SK-N-SH (cell line): ENCODE data around the gene MAN1A2.

Experiments used
- EP300 ChIP-seq, 2 experiments: IDR thresholded peaks; 2 replicates each; pipeline versions ENCODE4 v1.4.0 to v1.6.1; 2012; ENCODE audit warnings: borderline replicate concordance in 1 of 2, low read depth in 1 of 2, low read length in 1 of 2
- NRF1 ChIP-seq: IDR thresholded peaks from 2 replicates; pipeline ENCODE4 v1.6.1; 2012; ENCODE audit warnings: low read depth, mild to moderate bottlenecking, low read length
- POLR2AphosphoS5 ChIP-seq: IDR thresholded peaks from 2 replicates; pipeline ENCODE4 v1.6.1; 2012; ENCODE audit warnings: low read depth, low read length
- TAF1 ChIP-seq: IDR thresholded peaks from 2 replicates; pipeline ENCODE4 v1.6.1; 2012; ENCODE audit warnings: low read depth, mild to moderate bottlenecking, low read length, moderate library complexity, borderline replicate concordance
- TF ChIP-seq, protein P1 (sequence below): fragments of 150-350 bp; IDR thresholded peaks from 2 replicates; pipeline ENCODE4 v1.6.1; 2017; ENCODE audit warnings: antibody characterized with exemption, low read length, low read depth, borderline replicate concordance
- TF ChIP-seq, protein P2 (sequence below): fragments of 200-600 bp; sonication (generic); IDR thresholded peaks from 2 replicates; pipeline ENCODE4 v1.6.1; 2017; ENCODE audit warnings: antibody characterized with exemption, mild to moderate bottlenecking, moderate library complexity
- TF ChIP-seq, protein P3 (sequence below): IDR thresholded peaks from 2 replicates; pipeline ENCODE4 v1.4.0; 2012; ENCODE audit warnings: low read depth
- TF ChIP-seq, protein P4 (sequence below): IDR thresholded peaks from 2 replicates; pipeline ENCODE4 v1.6.1; 2012; ENCODE audit warnings: mild to moderate bottlenecking, low read depth, low read length, moderate library complexity

DNA sequence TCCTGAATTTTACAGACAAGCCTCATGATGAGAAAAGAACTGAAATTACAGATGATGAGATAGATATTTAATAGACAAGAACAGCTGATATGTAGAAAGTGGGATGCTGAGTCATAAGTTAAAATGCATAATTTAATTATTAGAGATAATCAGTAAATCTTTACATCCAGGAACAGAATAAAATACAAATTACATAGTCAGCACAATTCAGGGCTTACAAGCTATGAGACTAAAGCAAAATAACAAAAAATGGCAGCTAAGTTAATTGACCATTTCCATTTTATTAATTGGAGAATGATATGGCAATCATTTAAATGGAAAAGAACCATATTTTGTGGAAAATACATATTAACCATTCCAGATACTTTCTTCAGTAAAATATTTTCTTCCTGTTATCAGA, 40.2 kb upstream of the MAN1A2 start:
- TF ChIP-seq TAF1 (no peak), POLR2AphosphoS5 (no peak), NRF1 (no peak), EP300 (IDR thresholded peaks at IDR 0.05; ENCODE audit: borderline replicate concordance in 1 of 2, low read depth in 1 of 2, low read length in 1 of 2) (no peak)
- TF ChIP-seq, protein P1, sequence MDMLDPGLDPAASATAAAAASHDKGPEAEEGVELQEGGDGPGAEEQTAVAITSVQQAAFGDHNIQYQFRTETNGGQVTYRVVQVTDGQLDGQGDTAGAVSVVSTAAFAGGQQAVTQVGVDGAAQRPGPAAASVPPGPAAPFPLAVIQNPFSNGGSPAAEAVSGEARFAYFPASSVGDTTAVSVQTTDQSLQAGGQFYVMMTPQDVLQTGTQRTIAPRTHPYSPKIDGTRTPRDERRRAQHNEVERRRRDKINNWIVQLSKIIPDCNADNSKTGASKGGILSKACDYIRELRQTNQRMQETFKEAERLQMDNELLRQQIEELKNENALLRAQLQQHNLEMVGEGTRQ: no peak
- TF ChIP-seq, protein P2, sequence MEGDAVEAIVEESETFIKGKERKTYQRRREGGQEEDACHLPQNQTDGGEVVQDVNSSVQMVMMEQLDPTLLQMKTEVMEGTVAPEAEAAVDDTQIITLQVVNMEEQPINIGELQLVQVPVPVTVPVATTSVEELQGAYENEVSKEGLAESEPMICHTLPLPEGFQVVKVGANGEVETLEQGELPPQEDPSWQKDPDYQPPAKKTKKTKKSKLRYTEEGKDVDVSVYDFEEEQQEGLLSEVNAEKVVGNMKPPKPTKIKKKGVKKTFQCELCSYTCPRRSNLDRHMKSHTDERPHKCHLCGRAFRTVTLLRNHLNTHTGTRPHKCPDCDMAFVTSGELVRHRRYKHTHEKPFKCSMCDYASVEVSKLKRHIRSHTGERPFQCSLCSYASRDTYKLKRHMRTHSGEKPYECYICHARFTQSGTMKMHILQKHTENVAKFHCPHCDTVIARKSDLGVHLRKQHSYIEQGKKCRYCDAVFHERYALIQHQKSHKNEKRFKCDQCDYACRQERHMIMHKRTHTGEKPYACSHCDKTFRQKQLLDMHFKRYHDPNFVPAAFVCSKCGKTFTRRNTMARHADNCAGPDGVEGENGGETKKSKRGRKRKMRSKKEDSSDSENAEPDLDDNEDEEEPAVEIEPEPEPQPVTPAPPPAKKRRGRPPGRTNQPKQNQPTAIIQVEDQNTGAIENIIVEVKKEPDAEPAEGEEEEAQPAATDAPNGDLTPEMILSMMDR: no peak
- TF ChIP-seq, protein P3, sequence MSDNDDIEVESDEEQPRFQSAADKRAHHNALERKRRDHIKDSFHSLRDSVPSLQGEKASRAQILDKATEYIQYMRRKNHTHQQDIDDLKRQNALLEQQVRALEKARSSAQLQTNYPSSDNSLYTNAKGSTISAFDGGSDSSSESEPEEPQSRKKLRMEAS: no peak
- TF ChIP-seq, protein P4, sequence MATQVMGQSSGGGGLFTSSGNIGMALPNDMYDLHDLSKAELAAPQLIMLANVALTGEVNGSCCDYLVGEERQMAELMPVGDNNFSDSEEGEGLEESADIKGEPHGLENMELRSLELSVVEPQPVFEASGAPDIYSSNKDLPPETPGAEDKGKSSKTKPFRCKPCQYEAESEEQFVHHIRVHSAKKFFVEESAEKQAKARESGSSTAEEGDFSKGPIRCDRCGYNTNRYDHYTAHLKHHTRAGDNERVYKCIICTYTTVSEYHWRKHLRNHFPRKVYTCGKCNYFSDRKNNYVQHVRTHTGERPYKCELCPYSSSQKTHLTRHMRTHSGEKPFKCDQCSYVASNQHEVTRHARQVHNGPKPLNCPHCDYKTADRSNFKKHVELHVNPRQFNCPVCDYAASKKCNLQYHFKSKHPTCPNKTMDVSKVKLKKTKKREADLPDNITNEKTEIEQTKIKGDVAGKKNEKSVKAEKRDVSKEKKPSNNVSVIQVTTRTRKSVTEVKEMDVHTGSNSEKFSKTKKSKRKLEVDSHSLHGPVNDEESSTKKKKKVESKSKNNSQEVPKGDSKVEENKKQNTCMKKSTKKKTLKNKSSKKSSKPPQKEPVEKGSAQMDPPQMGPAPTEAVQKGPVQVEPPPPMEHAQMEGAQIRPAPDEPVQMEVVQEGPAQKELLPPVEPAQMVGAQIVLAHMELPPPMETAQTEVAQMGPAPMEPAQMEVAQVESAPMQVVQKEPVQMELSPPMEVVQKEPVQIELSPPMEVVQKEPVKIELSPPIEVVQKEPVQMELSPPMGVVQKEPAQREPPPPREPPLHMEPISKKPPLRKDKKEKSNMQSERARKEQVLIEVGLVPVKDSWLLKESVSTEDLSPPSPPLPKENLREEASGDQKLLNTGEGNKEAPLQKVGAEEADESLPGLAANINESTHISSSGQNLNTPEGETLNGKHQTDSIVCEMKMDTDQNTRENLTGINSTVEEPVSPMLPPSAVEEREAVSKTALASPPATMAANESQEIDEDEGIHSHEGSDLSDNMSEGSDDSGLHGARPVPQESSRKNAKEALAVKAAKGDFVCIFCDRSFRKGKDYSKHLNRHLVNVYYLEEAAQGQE: no peak
